Fibroblast of villous mesenchyme (primary cell): ENCODE data around the gene SLC6A19. TPM values are rescaled to one million over a fixed set of nuclear protein-coding genes. Genes with fewer than 3 reads are reported as not detected.

ENCODE experiments used
- DNase-seq: peaks from one replicate; pipeline ENCODE4 v3.0.0-alpha.2; 2010; ENCODE audit warnings: low read depth
- H3K4me3 ChIP-seq: 2 replicates; pipeline ENCODE4 v1.5.1; 2011; ENCODE audit warnings: low read depth, mild to moderate bottlenecking, low read length
- CTCF ChIP-seq: IDR thresholded peaks from 2 replicates; pipeline ENCODE4 v1.5.1; 2012; ENCODE audit warnings: low read depth, mild to moderate bottlenecking, low read length; ENCODE audit not compliant: insufficient read depth
- total RNA-seq: library from RNA; depleted of rRNA; stranded (reverse); fragments of >200 nt; gene quantifications from 2 replicates; pipeline ENCODE4 v1.2.3, GENCODE V29; 2012

SLC6A19 gene
- total RNA-seq, 1 donor, result not detected

DNA sequence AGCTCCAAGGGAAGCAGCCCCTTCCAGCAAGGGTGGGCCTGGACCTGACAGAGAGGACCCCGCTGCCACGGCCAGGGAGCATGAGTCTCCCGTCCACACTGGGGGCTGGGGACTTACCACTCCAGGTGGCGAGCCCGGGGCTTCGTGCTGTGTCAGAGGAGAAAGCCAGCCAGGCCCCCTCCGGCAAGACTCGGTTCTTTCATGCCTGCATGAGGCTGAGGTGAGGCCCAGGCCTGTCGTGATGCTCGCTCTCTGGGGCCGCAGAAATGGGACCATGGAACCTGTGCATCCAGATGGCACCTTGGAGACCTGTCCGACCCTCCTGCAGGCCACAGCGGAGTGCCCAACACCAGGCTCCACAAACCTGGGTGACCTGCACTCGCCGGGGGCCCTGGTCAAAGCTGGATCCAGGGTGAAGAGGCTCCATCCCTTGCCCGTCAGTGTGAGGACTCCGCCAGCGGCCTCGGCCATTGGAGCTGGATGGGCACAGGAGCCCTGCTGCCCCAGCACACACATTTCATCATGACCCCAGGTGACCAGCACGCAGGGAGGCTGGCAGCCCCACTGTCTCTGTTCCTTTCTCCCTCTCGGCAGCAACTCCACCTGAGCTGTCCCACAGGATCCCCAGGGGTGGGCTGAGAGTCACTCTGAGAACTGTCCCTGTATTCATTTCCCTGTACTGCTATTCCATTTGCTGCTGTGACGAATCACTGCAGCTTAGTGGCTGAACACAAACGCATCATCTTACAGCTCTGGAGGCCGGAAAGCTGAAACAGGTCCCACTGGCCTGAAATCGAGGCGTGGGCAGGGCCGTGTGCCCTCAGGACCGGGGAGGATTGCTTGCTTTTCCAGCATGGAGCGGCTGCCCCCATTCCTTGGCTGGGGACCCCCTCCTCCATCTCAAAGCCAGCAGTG, 48.2 kb downstream of the SLC6A19 start:
- no peak for TF ChIP-seq CTCF
- no peak for DNase-seq
- no peak overlapping the region for H3K4me3 ChIP-seq

GRCh38 chr5:1251678-1252580, 50.5 kb downstream of the SLC6A19 start:
- H3K4me3 ChIP-seq, result no peak overlapping the region
- no peak for DNase-seq
- no peak for TF ChIP-seq CTCF

DNA sequence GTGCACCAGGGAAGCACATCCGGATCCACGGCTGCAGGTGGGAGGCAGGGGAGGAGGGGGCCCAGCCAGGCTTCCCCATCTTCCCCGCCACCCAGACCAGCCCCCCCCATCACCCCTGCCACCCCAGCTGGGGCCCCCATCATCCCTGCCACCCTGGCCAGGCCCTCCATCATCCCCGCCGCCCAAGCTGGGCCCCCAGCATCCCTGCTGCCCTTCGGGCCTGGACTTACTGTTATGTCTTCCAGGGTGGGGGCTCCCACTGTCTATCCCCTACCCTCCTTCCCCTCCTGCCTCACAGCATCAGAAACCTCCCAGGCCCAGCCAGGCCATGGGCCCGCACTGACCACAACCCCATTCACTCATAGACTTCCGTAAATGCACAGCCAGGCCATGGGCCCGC, 51.3 kb downstream of the SLC6A19 start:
- TF ChIP-seq CTCF, result no peak
- DNase-seq, result no peak

GRCh38 chr5:1253456-1254105, 52.2 kb downstream of the SLC6A19 start:
- DNase-seq, result no peak
- no peak for TF ChIP-seq CTCF
- no peak overlapping the region for H3K4me3 ChIP-seq

More for the DNA sequence above, 51.3 kb downstream of the SLC6A19 start:
- no peak overlapping the region for H3K4me3 ChIP-seq

- no peak for TF ChIP-seq CTCF
- H3K4me3 ChIP-seq, result no peak overlapping the region
- DNase-seq, result no peak
These were observed 52.8 kb downstream of the SLC6A19 start for GRCh38 chr5:1254196-1254595.

DNA sequence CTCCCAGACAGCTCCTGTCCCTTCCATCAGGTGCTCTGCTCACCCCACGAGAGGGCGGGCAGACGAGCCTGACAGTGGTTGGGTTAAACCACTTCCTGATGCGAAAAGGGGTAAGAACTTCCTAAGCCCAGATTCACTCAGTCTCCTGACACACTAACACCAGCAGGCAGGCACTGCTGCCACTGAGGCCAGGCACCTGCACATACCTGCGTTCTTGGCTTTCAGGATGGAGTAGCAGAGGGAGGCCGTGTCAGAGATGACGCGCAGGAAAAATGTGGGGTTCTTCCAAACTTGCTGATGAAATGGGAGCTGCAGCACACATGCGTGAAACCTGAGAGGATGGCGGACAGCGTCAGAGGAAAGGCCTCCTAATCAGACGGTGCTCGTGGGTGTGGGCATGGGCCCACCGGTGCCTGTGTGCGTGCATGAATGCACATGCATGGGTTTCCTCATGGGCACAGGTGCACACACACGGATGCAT, 53.7 kb downstream of the SLC6A19 start:
- TF ChIP-seq CTCF, result no peak
- H3K4me3 ChIP-seq, result no peak overlapping the region
- no peak for DNase-seq
